ENCODE results near the gene RAP1GAP. TPM values are rescaled to one million over a fixed set of nuclear protein-coding genes. Genes with fewer than 3 reads are reported as not detected.

RAP1GAP gene
- total and polyA plus RNA-seq, 9 of the 15 experiments (the other 6 are each of a cell fraction or from before 2014, with no cell fraction given) = 0.29 to 30.2 (median 19.2) TPM

GRCh38 chr1:21631944-21632887 is 36.9 kb downstream of the RAP1GAP start (continued):
- TF ChIP-seq CTBP1 (IDR thresholded peaks at IDR 0.05; ENCODE audit: borderline replicate concordance) (peak; percentile 99), OTX1 (CRISPR knock-in tag; IDR thresholded peaks at IDR 0.05) (peak; percentile 60; the same call in 1 of the 2 replicates), RNF2 (IDR thresholded peaks at IDR 0.05) (peak; percentile 97), ATF3 (IDR thresholded peaks at IDR 0.05) (peak; percentile 48; the same call in 1 of the 2 replicates), ATF3 (CRISPR knock-in tag; conservative IDR thresholded peaks at IDR 0.05) (peak; percentile 54; the same call in 1 of the 2 replicates), ARID4B (CRISPR knock-in tag; IDR thresholded peaks at IDR 0.05) (peak; percentile 88), NCOA6 (IDR thresholded peaks at IDR 0.05) (no peak), SIRT6 (IDR thresholded peaks at IDR 0.05; ENCODE audit: low read depth, low read length) (no peak), SMARCB1 (IDR thresholded peaks at IDR 0.05; ENCODE audit: insufficient read length, low read depth) (no peak), TCFL5 (CRISPR knock-in tag; conservative IDR thresholded peaks at IDR 0.05) (no peak), ARID3A (IDR thresholded peaks at IDR 0.05; ENCODE audit: borderline replicate concordance, low read depth, low read length) (peak; percentile 71; the same call in 1 of the 2 replicates), CBX1 (IDR thresholded peaks at IDR 0.05; ENCODE audit: low read depth) (peak; percentile 94), LCOR (CRISPR knock-in tag; IDR thresholded peaks at IDR 0.05) (peak; percentile 71), EZH2 (IDR thresholded peaks at IDR 0.05; ENCODE audit: borderline replicate concordance, low read depth, low read length) (no peak), MECOM (CRISPR knock-in tag; IDR thresholded peaks at IDR 0.05) (peak; percentile 85), GATA2 (CRISPR knock-in tag; IDR thresholded peaks at IDR 0.05) (peak; percentile 99), NFATC3 (IDR thresholded peaks at IDR 0.05) (no peak), ESRRB (CRISPR knock-in tag; IDR thresholded peaks at IDR 0.05; ENCODE audit: borderline replicate concordance) (no peak), RBM14 (IDR thresholded peaks at IDR 0.05; ENCODE audit: borderline replicate concordance, insufficient read depth, low read depth, low read length) (no peak), PREB (CRISPR knock-in tag; IDR thresholded peaks at IDR 0.05) (no peak)

Data from K562 (cell line).